ENCODE measurements around the gene HOXB5.

HOXB5 gene

DNA sequence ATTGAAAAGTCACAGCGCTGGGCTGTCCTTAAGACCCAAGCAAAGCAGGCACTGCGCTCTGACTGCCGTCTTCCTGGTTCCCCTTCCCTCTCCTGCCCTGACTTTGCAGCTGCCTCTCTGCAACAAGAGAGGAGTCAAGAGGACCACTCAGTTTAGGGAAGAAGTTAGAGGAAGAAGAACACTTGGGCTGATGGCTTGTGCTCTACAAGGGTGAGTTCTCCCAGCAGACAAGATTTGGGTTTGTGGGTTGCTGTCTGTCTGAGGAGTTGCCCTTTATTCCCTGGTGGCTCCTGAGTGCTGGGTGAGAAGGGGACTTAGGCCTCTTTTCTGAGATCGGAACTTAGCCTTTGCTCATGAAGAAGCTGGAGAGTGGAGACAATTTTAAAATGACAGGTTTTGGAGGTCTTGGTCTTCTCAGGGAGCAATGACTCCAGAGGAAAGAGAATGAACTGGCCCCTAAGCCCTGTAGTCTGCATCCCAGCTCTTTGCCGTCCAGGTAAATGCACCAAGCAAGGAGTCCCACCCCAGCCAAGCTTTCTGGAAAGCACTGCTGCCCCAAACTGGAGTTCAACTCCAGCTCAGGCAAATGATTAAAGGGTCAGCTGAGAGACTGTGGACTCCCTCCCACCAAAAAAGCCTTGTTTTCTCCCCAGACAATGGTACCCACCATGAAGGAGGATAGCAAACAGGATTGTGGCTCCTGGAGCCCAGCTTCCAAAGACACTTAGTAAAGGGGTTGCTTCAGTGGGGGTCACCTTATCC, 35.3 kb upstream of the HOXB5 start:
- no peak overlapping the region for H3K4me3 ChIP-seq (ENCODE audit: low read depth, low read length)
- peaks cover 6% of the 10 kb centered on the region for H3K4me1 ChIP-seq
- H3K79me2 ChIP-seq: no peaks in the 10 kb centered on the region
- peaks cover 42% of the 10 kb centered on the region for H3K27me3 ChIP-seq (ENCODE audit: control insufficient read depth, insufficient read depth, low read length)
- no peak overlapping the region for H2AFZ ChIP-seq
- H3K4me2 ChIP-seq (ENCODE audit: low read length): no peak overlapping the region
- H3K27ac ChIP-seq: no peak overlapping the region
- H3K9ac ChIP-seq: no peak overlapping the region
- TF ChIP-seq CTCF (IDR thresholded peaks at IDR 0.05): no peak
- H3K36me3 ChIP-seq (ENCODE audit: control insufficient read depth, insufficient read depth, low read length): no peaks in the 10 kb centered on the region
- no peaks in the 10 kb centered on the region for H3K9me3 ChIP-seq (ENCODE audit: control insufficient read depth, low read length)

- Histone ChIP-seq H3K4me3 (ENCODE audit: low read depth, low read length) (no peak overlapping the region), H3K9me3 (ENCODE audit: control insufficient read depth, low read length) (no peaks in the 10 kb centered on the region), H3K36me3 (ENCODE audit: control insufficient read depth, insufficient read depth, low read length) (no peaks in the 10 kb centered on the region), H3K9ac (no peak overlapping the region), H2AFZ (no peak overlapping the region), H3K79me2 (no peaks in the 10 kb centered on the region), H3K27me3 (ENCODE audit: control insufficient read depth, insufficient read depth, low read length) (peaks cover 42% of the 10 kb centered on the region), H3K27ac (no peak overlapping the region), H3K4me1 (peaks cover 6% of the 10 kb centered on the region), H3K4me2 (ENCODE audit: low read length) (no peak overlapping the region)
- TF ChIP-seq CTCF (IDR thresholded peaks at IDR 0.05): no peak
Measured at GRCh38 chr17:48627623-48628521, 34.3 kb upstream of the HOXB5 start.

DNA sequence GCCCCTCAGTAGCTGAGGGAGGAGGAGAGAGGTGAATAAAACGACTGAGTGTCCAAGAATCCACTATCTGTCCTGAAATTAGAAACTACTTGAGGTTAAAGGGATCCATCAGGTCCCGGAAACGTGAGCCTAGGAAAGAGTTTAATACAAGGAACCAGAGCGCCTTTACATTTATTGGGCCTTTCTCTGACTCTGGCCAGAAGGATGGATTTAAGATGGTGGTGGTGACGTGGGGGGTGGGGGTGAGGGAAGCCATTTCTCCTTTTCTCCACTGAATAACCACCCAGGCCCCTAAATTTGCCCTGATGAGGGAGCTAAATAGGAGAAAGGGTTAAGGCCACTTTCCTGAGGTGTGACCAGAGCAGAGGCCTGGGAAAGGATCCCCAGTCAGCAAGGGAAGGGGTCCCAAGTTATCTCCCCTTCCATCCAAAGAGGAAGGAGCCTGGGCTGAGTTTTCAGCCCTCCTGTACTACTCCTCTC, 33.6 kb upstream of the HOXB5 start:
- H3K9ac ChIP-seq: no peak overlapping the region
- H3K4me2 ChIP-seq (ENCODE audit: low read length): no peak overlapping the region
- no peak overlapping the region for H3K4me3 ChIP-seq (ENCODE audit: low read depth, low read length)
- H3K9me3 ChIP-seq (ENCODE audit: control insufficient read depth, low read length): no peaks in the 10 kb centered on the region
- no peak overlapping the region for H2AFZ ChIP-seq
- no peaks in the 10 kb centered on the region for H3K79me2 ChIP-seq
- H3K27me3 ChIP-seq (ENCODE audit: control insufficient read depth, insufficient read depth, low read length): peaks cover 44% of the 10 kb centered on the region
- H3K4me1 ChIP-seq: peaks cover 6% of the 10 kb centered on the region
- TF ChIP-seq CTCF (IDR thresholded peaks at IDR 0.05): no peak
- H3K27ac ChIP-seq: no peak overlapping the region
- H3K36me3 ChIP-seq (ENCODE audit: control insufficient read depth, insufficient read depth, low read length): no peaks in the 10 kb centered on the region

GRCh38 chr17:48626245-48627117, 32.9 kb upstream of the HOXB5 start, which contains the start of gene HOXB9:
HOXB9 (minus strand) TSS chr17:48626358; CDS start chr17:48626269, 89 bp downstream.
- Histone ChIP-seq H3K4me3 (ENCODE audit: low read depth, low read length) (peak within 1 kb of the TSS; percentile 31), H3K9ac (no peak within 1 kb of the TSS), H3K4me2 (ENCODE audit: low read length) (peak within 1 kb of the TSS; percentile 58), H3K36me3 (ENCODE audit: control insufficient read depth, insufficient read depth, low read length) (no peaks in the 10 kb centered on the region), H3K79me2 (no peaks in the 10 kb centered on the region), H3K9me3 (ENCODE audit: control insufficient read depth, low read length) (no peaks in the 10 kb centered on the region), H3K27ac (no peak within 1 kb of the TSS), H2AFZ (no peak within 1 kb of the TSS), H3K4me1 (peaks cover 6% of the 10 kb centered on the region), H3K27me3 (ENCODE audit: control insufficient read depth, insufficient read depth, low read length) (peaks cover 43% of the 10 kb centered on the region)
- TF ChIP-seq CTCF (IDR thresholded peaks at IDR 0.05): no peak

Data from parathyroid adenoma (tissue), 2 donors.